Activated CD4-positive, alpha-beta T cell treated with anti-CD3 and anti-CD28 coated beads, Interleukin-10, Interleukin-2, amounts not matched to agents 100 ng/mL and 50 ng/mL, durations not matched to agents 16 hours and 8 hours (primary cell): ENCODE measurements around the gene NELL1.
A peak's percentile ranks its signal among the peaks of the same experiment; 100 is the strongest.

Source experiments
- DNase-seq: peaks from one replicate; pipeline ENCODE4 v3.0.0-alpha.2; 2020

NELL1 gene

GRCh38 chr11:20669820-20670684, 666 bp downstream of the NELL1 start:
- no peak for DNase-seq

GRCh38 chr11:20670932-20671403, 1.6 kb downstream of the NELL1 start:
- DNase-seq = no peak

- peak; percentile 24 for DNase-seq
Measured at GRCh38 chr11:20671856-20672546, 2.6 kb downstream of the NELL1 start.

- peak; percentile 6 for DNase-seq
Measured at GRCh38 chr11:20672575-20672974, 3.2 kb downstream of the NELL1 start.

- no peak for DNase-seq
Measured at GRCh38 chr11:20676658-20677057, 7.3 kb downstream of the NELL1 start.

GRCh38 chr11:20688761-20689160, 19.4 kb downstream of the NELL1 start:
- DNase-seq = no peak

- no peak for DNase-seq
Measured at GRCh38 chr11:20707876-20708275, 38.5 kb downstream of the NELL1 start.

GRCh38 chr11:20712912-20713311, 43.5 kb downstream of the NELL1 start:
- DNase-seq = no peak

- no peak for DNase-seq
Measured at GRCh38 chr11:20715464-20715863, 46.1 kb downstream of the NELL1 start.

GRCh38 chr11:20715931-20716330, 46.5 kb downstream of the NELL1 start:
- no peak for DNase-seq

- no peak for DNase-seq
Measured at GRCh38 chr11:20719821-20720220, 50.4 kb downstream of the NELL1 start.

- DNase-seq = no peak
Measured at GRCh38 chr11:20723366-20723765, 54.0 kb downstream of the NELL1 start.

GRCh38 chr11:20729597-20730105, 60.3 kb downstream of the NELL1 start:
- DNase-seq = no peak

- no peak for DNase-seq
Measured at GRCh38 chr11:20731676-20732215, 62.4 kb downstream of the NELL1 start.

- no peak for DNase-seq
Measured at GRCh38 chr11:20739107-20739506, 69.7 kb downstream of the NELL1 start.

- DNase-seq = no peak
Measured at GRCh38 chr11:20739577-20739976, 70.2 kb downstream of the NELL1 start.

- DNase-seq = no peak
Measured at GRCh38 chr11:20754933-20755332, 85.5 kb downstream of the NELL1 start.

- no peak for DNase-seq
Measured at GRCh38 chr11:20759541-20759940, 90.2 kb downstream of the NELL1 start.

- no peak for DNase-seq
Measured at GRCh38 chr11:20760811-20761210, 91.4 kb downstream of the NELL1 start.

GRCh38 chr11:20762116-20762844, 92.9 kb downstream of the NELL1 start:
- no peak for DNase-seq

- DNase-seq = no peak
Measured at GRCh38 chr11:20762980-20763379, 93.6 kb downstream of the NELL1 start.

GRCh38 chr11:20770414-20770946, 101.1 kb downstream of the NELL1 start:
- DNase-seq = no peak

- no peak for DNase-seq
Measured at GRCh38 chr11:20771026-20771425, 101.6 kb downstream of the NELL1 start.
